NCI-H82 treated with DMSO at 0.1 percent for 48 hours (cell line): ENCODE results near the gene PTPN9.
"Not testable (repeated sequence)": the region's sequence is repeated elsewhere in the genome, so short reads cannot be mapped to it uniquely, and the experiment has no call there.

Experiments
- DNase-seq: peaks from one replicate; lab custom pipeline; 2025; ENCODE audit not compliant: unreplicated experiment; lab: John Stamatoyannopoulos, UW

Gene PTPN9

GRCh38 chr15:75578948-75579920, at the start of gene PTPN9:
Gene PTPN9 (minus strand): TSS chr15:75579315. CDS start chr15:75578776, 539 bp downstream.
- DNase-seq, result peak; percentile 41

- peak; percentile 75 for DNase-seq
These were observed 46.6 kb upstream of the PTPN9 start, which contains the start of gene SNUPN for GRCh38 chr15:75625542-75626347. Gene SNUPN (minus strand): TSS chr15:75625725. CDS start chr15:75621051, 4,674 bp downstream.

GRCh38 chr15:75622505-75622904, 43.4 kb upstream of the PTPN9 start:
- DNase-seq, result no peak

GRCh38 chr15:75620841-75621391, 41.8 kb upstream of the PTPN9 start:
- DNase-seq, result no peak

DNA sequence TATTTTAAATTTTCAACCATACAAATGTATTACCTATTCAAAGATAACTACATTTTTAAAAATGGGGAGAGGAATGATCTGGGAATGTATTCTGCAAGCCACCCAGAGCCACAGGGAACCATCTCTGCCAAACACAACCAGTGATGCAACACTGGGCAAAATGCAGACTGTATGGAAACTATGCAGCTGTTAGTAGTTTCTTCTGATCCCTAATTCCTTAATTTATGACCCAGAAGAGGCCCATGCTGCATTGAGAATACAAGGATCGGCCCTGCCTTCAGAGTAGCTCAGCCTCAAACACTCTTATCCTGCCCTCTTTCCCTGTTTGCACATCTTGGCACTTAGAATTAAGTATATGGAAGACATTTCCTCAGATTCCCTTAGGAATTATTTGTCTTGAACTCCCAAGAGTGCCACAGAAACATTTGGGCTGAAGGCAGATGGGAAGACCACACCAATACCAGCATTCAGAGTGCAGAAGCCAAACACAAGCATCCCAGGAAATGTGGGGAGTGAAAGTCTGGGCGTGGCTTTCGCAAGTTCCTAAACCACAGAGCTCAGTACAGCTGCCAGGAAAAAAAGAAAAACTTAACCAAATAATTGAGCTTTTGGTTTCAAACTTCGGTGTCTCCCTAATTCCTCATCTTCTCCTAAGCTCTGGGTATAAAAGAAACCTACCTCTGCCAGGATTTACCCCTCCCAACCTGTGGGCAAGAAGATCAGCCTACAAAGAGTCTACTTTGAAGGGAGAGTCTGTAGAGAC, 41.1 kb upstream of the PTPN9 start:
- DNase-seq, result no peak

DNA sequence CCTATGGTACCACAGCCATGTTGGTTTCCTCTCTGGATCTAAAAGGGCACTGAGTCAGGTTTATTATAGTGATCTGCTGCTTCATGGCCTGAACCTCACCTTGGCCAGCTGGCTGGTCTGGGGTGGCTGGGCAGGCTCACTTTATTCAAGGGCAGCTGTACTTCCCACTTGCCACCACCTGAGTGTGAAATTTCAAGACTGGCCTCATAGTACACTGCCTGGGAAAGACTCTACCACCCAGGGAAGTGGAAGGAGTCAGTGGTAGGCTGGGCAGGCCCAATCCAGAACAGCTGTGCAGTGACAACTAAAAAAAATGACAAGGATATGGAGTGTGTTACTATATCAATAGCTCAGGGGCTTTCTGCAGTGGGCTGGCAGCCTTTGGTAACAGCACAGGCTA, 37.7 kb upstream of the PTPN9 start:
- DNase-seq, result no peak

GRCh38 chr15:75606711-75607699, 27.9 kb upstream of the PTPN9 start:
- DNase-seq, result no peak

GRCh38 chr15:75606026-75606425, 26.9 kb upstream of the PTPN9 start:
- no peak for DNase-seq

DNA sequence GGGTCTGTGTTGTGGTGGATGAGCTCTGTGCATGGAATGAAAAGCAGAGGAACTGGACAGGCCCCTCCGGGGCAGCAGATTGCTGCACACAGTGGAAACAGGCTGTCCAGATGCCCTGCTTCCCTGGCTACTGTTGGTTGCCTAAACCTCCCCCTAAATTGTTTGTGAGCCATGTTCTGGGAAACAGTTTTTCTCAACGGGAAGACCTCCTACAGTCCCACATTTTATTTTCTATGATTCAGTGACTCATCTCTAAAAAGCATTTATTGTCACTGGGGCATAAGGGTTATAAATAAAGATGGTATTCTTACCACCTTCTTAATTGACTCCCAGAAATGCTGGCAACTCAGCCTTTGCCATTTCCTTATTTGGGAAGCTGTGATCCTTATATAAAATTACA, 20.3 kb upstream of the PTPN9 start:
- DNase-seq, result no peak

DNA sequence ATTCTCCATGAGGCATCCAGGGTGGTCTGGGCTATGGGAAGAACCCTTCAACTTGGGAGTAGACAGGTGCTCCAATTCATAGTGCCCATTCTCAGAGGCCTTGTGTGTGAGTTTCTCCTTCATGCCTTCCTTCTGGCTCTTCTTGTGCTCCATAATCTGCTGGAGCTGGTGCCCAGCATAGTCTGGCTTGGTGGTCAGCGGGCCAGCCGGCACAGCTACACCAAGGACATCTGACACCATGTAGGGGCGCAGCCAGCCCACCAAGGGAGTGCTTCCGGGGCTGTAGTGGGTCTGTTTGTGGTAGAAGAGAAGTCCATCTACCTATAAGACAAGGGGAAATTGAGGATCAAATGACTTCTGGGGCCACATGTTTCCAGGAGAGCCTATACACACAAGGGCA, 19.2 kb upstream of the PTPN9 start:
- DNase-seq, result no peak

- DNase-seq, result no peak
These were observed 18.7 kb upstream of the PTPN9 start for GRCh38 chr15:75597667-75598341.

DNA sequence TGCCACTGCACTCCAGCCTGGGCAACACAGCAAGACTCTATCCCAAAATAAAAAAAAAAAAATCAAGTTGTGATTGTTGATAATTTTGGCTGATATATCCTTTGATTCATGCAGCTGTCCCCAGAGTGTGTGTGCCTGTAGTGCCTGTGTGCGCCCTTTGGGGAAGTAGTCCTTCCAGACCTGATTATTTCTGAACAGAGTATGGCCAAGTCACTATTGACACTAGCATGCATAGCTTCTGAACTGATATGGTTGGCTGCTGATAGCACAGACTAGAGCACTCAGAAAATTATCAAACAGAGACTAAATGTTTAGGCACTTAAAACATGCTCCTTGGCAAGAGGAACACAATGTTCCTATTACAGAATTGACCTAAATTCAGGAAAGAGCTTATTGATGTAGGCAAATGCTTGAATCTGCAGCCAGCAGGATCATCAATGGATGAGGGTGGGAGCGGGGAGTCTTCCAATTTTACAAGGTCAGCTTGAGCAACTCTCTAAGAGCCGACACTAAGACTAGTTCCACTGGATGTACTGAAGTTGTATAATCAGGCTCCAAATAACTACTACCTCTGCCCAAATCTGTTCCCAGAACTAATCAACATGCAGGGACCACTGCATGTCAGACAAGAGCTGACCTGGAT, 17.7 kb upstream of the PTPN9 start:
- no peak for DNase-seq

DNA sequence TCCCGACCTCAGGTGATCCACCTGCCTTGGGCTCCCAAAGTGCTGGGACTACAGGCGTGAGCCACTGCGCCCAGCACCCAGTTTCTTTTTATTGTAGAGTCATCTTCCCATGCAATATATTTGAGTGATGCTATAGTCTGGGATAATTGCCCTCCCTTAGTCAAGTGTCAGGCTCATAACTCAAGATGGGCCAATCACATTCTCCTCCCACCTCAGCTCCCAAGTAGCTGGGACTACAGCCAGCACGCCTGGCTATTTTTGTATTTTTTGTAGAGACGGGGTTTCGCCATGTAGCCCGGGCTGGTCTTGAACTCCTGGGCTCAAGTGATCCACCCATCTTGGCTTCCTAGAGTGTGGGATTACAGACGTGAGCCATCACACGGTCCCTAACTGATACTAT, 15.2 kb upstream of the PTPN9 start:
- DNase-seq, result no peak

GRCh38 chr15:75591655-75592364, 12.7 kb upstream of the PTPN9 start:
- no peak for DNase-seq

GRCh38 chr15:75590239-75590638, 11.1 kb upstream of the PTPN9 start:
- no peak for DNase-seq

DNA sequence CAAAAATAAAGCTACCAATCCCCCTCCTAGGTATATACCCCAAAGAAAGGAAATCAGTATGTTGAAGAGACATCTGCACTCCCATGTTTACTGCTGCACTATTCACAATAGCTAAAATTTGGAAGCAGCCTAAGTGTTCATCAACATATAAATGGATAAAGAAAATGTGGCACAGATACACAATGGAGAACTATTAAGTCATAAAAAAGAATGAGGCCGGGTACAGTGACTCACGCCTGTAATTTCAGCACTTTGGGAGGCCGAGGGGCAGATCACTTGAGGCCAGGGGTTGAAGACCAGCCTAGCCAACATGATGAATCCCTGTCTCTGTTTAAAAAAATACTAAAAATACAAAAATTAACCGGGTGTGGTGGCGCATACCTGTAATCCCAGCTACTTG, 10.0 kb upstream of the PTPN9 start:
- no peak for DNase-seq

GRCh38 chr15:75586422-75586821, 7.3 kb upstream of the PTPN9 start:
- not testable (repeated sequence) for DNase-seq

- DNase-seq, result no peak
These were observed 5.0 kb upstream of the PTPN9 start for GRCh38 chr15:75584121-75584520.
